Left ventricle myocardium inferior (tissue), 1 donor: ENCODE data around the gene RAP1GAP. TPM values are rescaled to one million over a fixed set of nuclear protein-coding genes. Genes with fewer than 3 reads are reported as not detected.

ENCODE experiments used
- DNase-seq: peaks from one replicate; pipeline ENCODE4 v3.0.0-alpha.2; 2020
- H3K27ac ChIP-seq: fragments of 200-600 bp; replicated peaks from 2 replicates; pipeline ENCODE4 v1.8.0; 2021
- H3K27me3 ChIP-seq: fragments of 200-600 bp; 2 replicates; pipeline ENCODE4 v1.8.0; 2021; ENCODE audit warnings: low read depth
- H3K36me3 ChIP-seq: fragments of 200-600 bp; 2 replicates; pipeline ENCODE4 v1.8.0; 2021
- H3K4me1 ChIP-seq: fragments of 200-600 bp; 2 replicates; pipeline ENCODE4 v1.8.0; 2021
- H3K4me3 ChIP-seq: fragments of 200-600 bp; 2 replicates; pipeline ENCODE4 v1.8.0; 2021; ENCODE audit warnings: mild to moderate bottlenecking, moderate library complexity
- H3K9me3 ChIP-seq: fragments of 200-600 bp; replicated peaks from 2 replicates; pipeline ENCODE4 v1.8.0; 2021
- intact Hi-C: fragments of 100-400 bp; cut with micrococcal nuclease; formaldehyde crosslinking; loops from one replicate; pipeline ENCODE4 v1.11.0; 2022
- total RNA-seq: library from RNA; stranded (reverse); fragmentation: NEBNext Ultra II Directional; extraction: Animal tissue kit (Norgen Biotek cat#: 25700); gene quantifications from one replicate; pipeline ENCODE4 v1.2.1, GENCODE V29; 2021
- TF ChIP-seq, protein P1 (sequence below): fragments of 200-600 bp; IDR thresholded peaks from 2 replicates; pipeline ENCODE4 v1.8.0; 2021; ENCODE audit warnings: antibody characterized with exemption, mild to moderate bottlenecking, borderline replicate concordance
- donor health status: DM: no; HTN: yes; CAD: no; lungs with severe emphysema.

The RAP1GAP gene
- total RNA-seq, 1 donor from 2014 or later = 6.2 TPM

DNA sequence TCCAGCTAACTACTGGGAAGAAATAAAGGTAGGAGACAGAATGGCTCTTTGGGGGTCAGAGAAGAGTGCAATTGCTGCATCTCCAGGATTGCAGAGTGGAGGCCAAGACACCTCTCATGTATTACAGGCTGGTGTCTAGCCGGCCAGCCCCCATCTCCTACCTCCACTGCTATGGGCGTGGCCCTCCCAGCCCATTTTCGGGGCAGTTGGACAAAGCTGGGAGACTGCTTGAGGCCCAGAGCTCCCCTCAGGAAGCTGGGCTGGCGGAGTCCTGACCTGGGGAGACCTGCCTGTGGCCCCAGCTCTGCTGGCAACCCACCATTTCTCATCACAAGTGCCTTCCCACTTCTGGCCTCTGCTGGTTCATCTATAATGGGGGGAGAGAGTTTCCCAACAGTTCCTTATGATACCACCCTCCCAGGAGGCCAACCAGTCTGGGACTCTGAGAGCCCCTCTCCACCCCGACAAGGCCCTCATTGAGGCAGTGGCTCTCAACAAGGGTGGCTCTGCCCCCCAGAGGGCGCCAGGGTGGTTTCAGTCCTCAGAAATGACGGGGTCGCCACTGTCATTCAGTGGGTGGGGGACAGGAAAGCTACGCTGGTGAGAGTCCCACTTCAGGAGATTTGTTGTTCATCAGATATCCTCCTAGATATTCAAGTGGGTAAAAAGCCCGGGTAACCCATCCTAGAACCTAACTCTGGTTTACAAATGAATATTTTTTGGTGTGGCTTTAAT lies 11.5 kb downstream of the RAP1GAP start:
- peaks cover 19% of the 10 kb centered on the region for H3K27me3 ChIP-seq
- no peak for DNase-seq
- H3K36me3 ChIP-seq = no peaks in the 10 kb centered on the region
- H3K4me3 ChIP-seq = no peak overlapping the region
- H3K9me3 ChIP-seq = no peaks in the 10 kb centered on the region
- intact Hi-C loops = no loop called here
- H3K27ac ChIP-seq = no peak overlapping the region
- peaks cover 6% of the 10 kb centered on the region for H3K4me1 ChIP-seq
- TF ChIP-seq, protein P1, sequence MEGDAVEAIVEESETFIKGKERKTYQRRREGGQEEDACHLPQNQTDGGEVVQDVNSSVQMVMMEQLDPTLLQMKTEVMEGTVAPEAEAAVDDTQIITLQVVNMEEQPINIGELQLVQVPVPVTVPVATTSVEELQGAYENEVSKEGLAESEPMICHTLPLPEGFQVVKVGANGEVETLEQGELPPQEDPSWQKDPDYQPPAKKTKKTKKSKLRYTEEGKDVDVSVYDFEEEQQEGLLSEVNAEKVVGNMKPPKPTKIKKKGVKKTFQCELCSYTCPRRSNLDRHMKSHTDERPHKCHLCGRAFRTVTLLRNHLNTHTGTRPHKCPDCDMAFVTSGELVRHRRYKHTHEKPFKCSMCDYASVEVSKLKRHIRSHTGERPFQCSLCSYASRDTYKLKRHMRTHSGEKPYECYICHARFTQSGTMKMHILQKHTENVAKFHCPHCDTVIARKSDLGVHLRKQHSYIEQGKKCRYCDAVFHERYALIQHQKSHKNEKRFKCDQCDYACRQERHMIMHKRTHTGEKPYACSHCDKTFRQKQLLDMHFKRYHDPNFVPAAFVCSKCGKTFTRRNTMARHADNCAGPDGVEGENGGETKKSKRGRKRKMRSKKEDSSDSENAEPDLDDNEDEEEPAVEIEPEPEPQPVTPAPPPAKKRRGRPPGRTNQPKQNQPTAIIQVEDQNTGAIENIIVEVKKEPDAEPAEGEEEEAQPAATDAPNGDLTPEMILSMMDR = no peak

DNA sequence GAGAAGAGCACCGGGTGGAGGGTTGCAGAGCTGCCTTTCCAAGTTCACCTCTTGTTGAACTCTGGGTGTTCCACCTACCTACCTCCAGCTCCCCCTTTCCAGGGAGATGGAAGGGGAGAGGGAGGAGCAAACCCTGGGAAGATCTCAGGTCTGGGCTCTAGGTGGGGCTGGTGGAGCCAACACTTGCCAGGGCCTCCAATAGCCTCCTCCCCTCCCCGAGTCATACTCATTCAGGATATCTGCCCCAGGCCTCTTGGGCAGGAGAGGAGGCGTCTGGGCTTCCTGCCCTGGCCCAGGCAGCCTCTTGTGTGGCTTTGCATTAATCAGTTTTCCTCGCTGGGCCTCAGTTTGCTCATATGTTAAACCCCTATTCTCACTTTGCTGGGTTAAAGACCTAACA lies 13.4 kb downstream of the RAP1GAP start:
- TF ChIP-seq, protein P1 = no peak
- intact Hi-C loops = no loop called here
- no peaks in the 10 kb centered on the region for H3K9me3 ChIP-seq

GRCh38 chr1:21655259-21655658 lies 13.9 kb downstream of the RAP1GAP start:
- Histone ChIP-seq H3K27me3 (peaks cover 16% of the 10 kb centered on the region), H3K9me3 (no peaks in the 10 kb centered on the region), H3K4me3 (no peak overlapping the region), H3K36me3 (no peaks in the 10 kb centered on the region), H3K27ac (no peak overlapping the region), H3K4me1 (peaks cover 14% of the 10 kb centered on the region)
- TF ChIP-seq, protein P1 = no peak
- intact Hi-C loops = no loop called here
- DNase-seq = no peak

More for the DNA sequence above, 13.4 kb downstream of the RAP1GAP start:
- DNase-seq = no peak
- Histone ChIP-seq H3K27ac (no peak overlapping the region), H3K36me3 (no peaks in the 10 kb centered on the region), H3K4me3 (no peak overlapping the region), H3K27me3 (peaks cover 15% of the 10 kb centered on the region), H3K4me1 (peaks cover 13% of the 10 kb centered on the region)

DNA sequence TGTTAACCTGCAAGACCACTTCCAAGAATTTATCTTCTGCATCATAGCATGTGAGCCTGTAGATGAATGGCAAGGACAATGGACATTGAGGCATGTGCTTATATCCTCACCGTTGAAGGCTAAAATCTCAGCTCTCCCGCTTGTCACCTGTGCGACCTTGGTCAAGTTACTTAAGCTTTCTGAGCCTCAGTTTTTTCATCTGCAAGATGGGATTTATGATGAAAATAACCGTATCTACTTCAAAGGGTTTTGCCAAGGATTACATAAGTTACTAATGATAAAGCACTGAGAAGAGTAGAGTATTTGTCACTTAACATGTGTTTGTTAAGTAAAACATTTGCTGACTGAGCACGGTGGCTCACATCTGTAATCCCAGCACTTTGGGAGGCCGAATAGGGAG lies 14.9 kb downstream of the RAP1GAP start:
- H3K4me1 ChIP-seq = peaks cover 9% of the 10 kb centered on the region
- peaks cover 22% of the 10 kb centered on the region for H3K27me3 ChIP-seq
- DNase-seq = no peak
- TF ChIP-seq, protein P1 = no peak
- no peaks in the 10 kb centered on the region for H3K9me3 ChIP-seq
- H3K27ac ChIP-seq = no peak overlapping the region
- intact Hi-C loops = no loop called here
- H3K36me3 ChIP-seq = no peaks in the 10 kb centered on the region
- no peak overlapping the region for H3K4me3 ChIP-seq

DNA sequence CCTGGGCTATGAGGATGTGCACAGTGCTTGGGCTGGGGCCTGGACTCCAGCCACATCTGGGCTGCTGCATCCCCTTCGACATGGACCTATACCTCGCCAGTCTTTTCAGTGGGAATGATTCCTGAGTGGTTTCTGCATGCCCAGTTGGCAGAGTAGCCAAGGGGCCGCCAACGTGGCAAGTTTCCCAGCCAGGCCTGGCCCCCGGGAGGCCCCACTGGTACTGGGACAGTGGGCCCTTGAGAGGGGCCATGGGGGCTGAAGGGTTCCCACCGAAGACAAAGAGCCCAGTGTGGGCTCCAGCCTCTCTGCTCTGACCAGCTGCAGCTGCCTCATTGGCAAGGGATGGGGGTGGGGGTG lies 15.4 kb downstream of the RAP1GAP start:
- Histone ChIP-seq H3K4me3 (no peak overlapping the region), H3K9me3 (no peaks in the 10 kb centered on the region), H3K27me3 (peaks cover 27% of the 10 kb centered on the region), H3K27ac (no peak overlapping the region), H3K4me1 (peaks cover 8% of the 10 kb centered on the region), H3K36me3 (no peaks in the 10 kb centered on the region)
- intact Hi-C loops = no loop called here
- TF ChIP-seq, protein P1 = no peak
- DNase-seq = no peak
